IMR-90 (cell line): Measurements from ENCODE around the gene ST3GAL3. TPM values are rescaled to one million over a fixed set of nuclear protein-coding genes. Genes with fewer than 3 reads are reported as not detected.

ENCODE experiments used
- ATAC-seq: fragments of 200-7000 bp; cut with Tn5 transposase; 2 replicates; pipeline ENCODE4 v1.9.1; 2020; ENCODE audit warnings: low read depth, mild to moderate bottlenecking, moderate library complexity
- BruUV-seq: library from RNA; stranded (reverse); fragments of 400-500 nt; replicated peaks from 2 replicates; lab custom pipeline; 2021; lab: Mats Ljungman, UMichigan
- CTCF ChIA-PET: fragments of 300-600 bp; formaldehyde crosslinking; extraction: SDS; loops from one replicate; lab custom pipeline; 2021; ENCODE audit warnings: antibody characterized with exemption; lab: Yijun Ruan, JAX
- POLR2A ChIA-PET: fragments of 300-600 bp; sonication (Branson Sonifier 250); formaldehyde crosslinking; loops from one replicate; lab custom pipeline; 2022; ENCODE audit warnings: antibody characterized with exemption; ENCODE audit not compliant: unreplicated experiment; lab: Charles Lee
- DNase-seq: peaks from one replicate; pipeline ENCODE4 v3.0.0; 2013
- H2AFZ ChIP-seq: replicated peaks from 2 replicates; pipeline ENCODE3; 2013; ENCODE audit warnings: low read length, mild to moderate bottlenecking; ENCODE audit not compliant: poor library complexity
- H2AK5ac ChIP-seq: 2 replicates; pipeline ENCODE4 v1.6.1; 2013; ENCODE audit warnings: low read depth, low read length, inconsistent platforms
- H2AK9ac ChIP-seq: replicated peaks from 2 replicates; pipeline ENCODE3; 2013; ENCODE audit warnings: mild to moderate bottlenecking, low read depth, low read length, moderate library complexity; ENCODE audit not compliant: poor library complexity
- H2BK120ac ChIP-seq: 2 replicates; pipeline ENCODE4 v1.6.1; 2013; ENCODE audit warnings: low read depth, low read length, inconsistent platforms
- H2BK15ac ChIP-seq: 3 replicates; pipeline ENCODE4 v1.6.1; 2013; ENCODE audit warnings: low read depth, low read length, inconsistent platforms
- H2BK20ac ChIP-seq: 2 replicates; pipeline ENCODE4 v1.6.1; 2013; ENCODE audit warnings: low read depth, mild to moderate bottlenecking, inconsistent platforms, low read length, moderate library complexity
- H2BK5ac ChIP-seq: 2 replicates; pipeline ENCODE4 v1.6.1; 2013; ENCODE audit warnings: mild to moderate bottlenecking, low read depth, low read length, inconsistent platforms; ENCODE audit not compliant: poor library complexity, severe bottlenecking
- H3K14ac ChIP-seq: replicated peaks from 2 replicates; pipeline ENCODE4 v1.6.1; 2013; ENCODE audit warnings: low read depth, low read length, inconsistent platforms
- H3K18ac ChIP-seq: 2 replicates; pipeline ENCODE4 v1.6.1; 2013; ENCODE audit warnings: low read depth, low read length, control low read depth
- H3K23ac ChIP-seq: 2 replicates; pipeline ENCODE4 v1.6.1; 2013; ENCODE audit warnings: low read depth, low read length, inconsistent platforms
- H3K27ac ChIP-seq: 2 replicates; pipeline ENCODE4 v1.5.1; 2013; ENCODE audit warnings: mild to moderate bottlenecking, control low read depth, low read length; ENCODE audit not compliant: insufficient read depth
- H3K27me3 ChIP-seq: 2 replicates; pipeline ENCODE4 v1.6.1; 2013; ENCODE audit warnings: low read length; ENCODE audit not compliant: control insufficient read depth, insufficient read depth
- H3K36me3 ChIP-seq: 2 replicates; pipeline ENCODE4 v1.6.1; 2013; ENCODE audit warnings: low read length, mixed read lengths; ENCODE audit not compliant: control insufficient read depth, insufficient read depth
- H3K4ac ChIP-seq: 2 replicates; pipeline ENCODE4 v1.6.1; 2013; ENCODE audit warnings: low read depth, low read length, inconsistent platforms
- H3K4me1 ChIP-seq: 2 replicates; pipeline ENCODE4 v1.6.1; 2013; ENCODE audit warnings: low read length, mixed read lengths; ENCODE audit not compliant: control insufficient read depth, insufficient read depth
- H3K4me2 ChIP-seq: 2 replicates; pipeline ENCODE4 v1.6.1; 2013; ENCODE audit warnings: low read depth, mild to moderate bottlenecking, control low read depth, low read length, moderate library complexity
- H3K4me3 ChIP-seq: 2 replicates; pipeline ENCODE4 v1.5.1; 2013; ENCODE audit warnings: low read depth, mild to moderate bottlenecking, control low read depth, low read length, moderate library complexity; ENCODE audit not compliant: insufficient read depth
- H3K56ac ChIP-seq: 2 replicates; pipeline ENCODE4 v1.6.1; 2013; ENCODE audit warnings: low read length, inconsistent platforms; ENCODE audit not compliant: insufficient read depth; ENCODE audit errors: extremely low read depth
- H3K79me1 ChIP-seq, 2 experiments: 2 replicates each; pipeline ENCODE4 v1.6.1; 2013; ENCODE audit warnings: low read length in 2 of 2, inconsistent platforms in 1 of 2, low read depth in 1 of 2
- H3K9ac ChIP-seq: 2 replicates; pipeline ENCODE4 v1.6.1; 2013; ENCODE audit warnings: low read depth, low read length, control low read depth
- H3K9me1 ChIP-seq: 2 replicates; pipeline ENCODE4 v1.6.1; 2013; ENCODE audit warnings: low read length, inconsistent platforms; ENCODE audit not compliant: insufficient read depth
- H3K9me3 ChIP-seq: 2 replicates; pipeline ENCODE4 v1.6.1; 2013; ENCODE audit warnings: low read length; ENCODE audit not compliant: control insufficient read depth, insufficient read depth
- H4K20me1 ChIP-seq: 2 replicates; pipeline ENCODE4 v1.6.1; 2013; ENCODE audit warnings: low read length, inconsistent platforms; ENCODE audit not compliant: insufficient read depth
- H4K5ac ChIP-seq: 2 replicates; pipeline ENCODE4 v1.6.1; 2013; ENCODE audit warnings: mild to moderate bottlenecking, low read depth, low read length, control low read depth
- H4K8ac ChIP-seq, 2 experiments: 2 replicates each; pipeline ENCODE4 v1.6.1; 2013; ENCODE audit warnings: low read depth in 2 of 2, low read length in 2 of 2, control low read depth in 1 of 2, inconsistent platforms in 1 of 2
- H4K91ac ChIP-seq: 2 replicates; pipeline ENCODE4 v1.6.1; 2013; ENCODE audit warnings: low read depth, low read length, inconsistent platforms; ENCODE audit not compliant: insufficient read depth
- BHLHE40 ChIP-seq: fragments of 150-350 bp; IDR thresholded peaks from 2 replicates; pipeline ENCODE4 v1.6.1; 2016; ENCODE audit warnings: mild to moderate bottlenecking, low read depth, low read length
- CEBPB ChIP-seq: IDR thresholded peaks from 2 replicates; pipeline ENCODE4 v1.6.1; 2012; ENCODE audit warnings: low read depth, low read length, improper control_type of control experiment
- CTCF ChIP-seq: conservative IDR thresholded peaks from 2 replicates; pipeline ENCODE4 v1.5.1; 2012; ENCODE audit warnings: mild to moderate bottlenecking, low read depth, low read length, improper control_type of control experiment
- ELK1 ChIP-seq: fragments of 150-350 bp; IDR thresholded peaks from 2 replicates; pipeline ENCODE4 v1.6.1; 2016; ENCODE audit warnings: low read depth, mild to moderate bottlenecking, low read length, moderate library complexity, borderline replicate concordance
- FOS ChIP-seq: fragments of 150-350 bp; IDR thresholded peaks from 2 replicates; pipeline ENCODE4 v1.6.1; 2016; ENCODE audit warnings: low read depth, low read length
- MAFK ChIP-seq: IDR thresholded peaks from 2 replicates; pipeline ENCODE4 v1.6.1; 2012; ENCODE audit warnings: low read depth, low read length, improper control_type of control experiment
- MAZ ChIP-seq: IDR thresholded peaks from 2 replicates; pipeline ENCODE4 v1.6.1; 2012; ENCODE audit warnings: low read depth, mild to moderate bottlenecking, low read length, improper control_type of control experiment, moderate library complexity, borderline replicate concordance
- MXI1 ChIP-seq: IDR thresholded peaks from 2 replicates; pipeline ENCODE4 v1.6.1; 2012; ENCODE audit warnings: low read depth, mild to moderate bottlenecking, low read length, moderate library complexity, borderline replicate concordance
- POLR2A ChIP-seq: IDR thresholded peaks from 2 replicates; pipeline ENCODE4 v1.6.1; 2012; ENCODE audit warnings: mild to moderate bottlenecking, low read depth, low read length
- RAD21 ChIP-seq: IDR thresholded peaks from 2 replicates; pipeline ENCODE4 v1.6.1; 2012; ENCODE audit warnings: low read length, improper control_type of control experiment
- RCOR1 ChIP-seq: IDR thresholded peaks from 2 replicates; pipeline ENCODE4 v1.6.1; 2012; ENCODE audit warnings: mild to moderate bottlenecking, low read length, improper control_type of control experiment; ENCODE audit not compliant: insufficient replicate concordance
- RFX5 ChIP-seq: IDR thresholded peaks from 2 replicates; pipeline ENCODE4 v1.8.0; 2012; ENCODE audit warnings: low read depth, mild to moderate bottlenecking, low read length, moderate library complexity
- USF2 ChIP-seq: fragments of 150-350 bp; IDR thresholded peaks from 2 replicates; pipeline ENCODE4 v1.6.1; 2017; ENCODE audit warnings: mild to moderate bottlenecking, antibody characterized with exemption, low read length, low read depth
- WGBS, 2 experiments: methylation state at CpG; one replicate each; pipeline versions ENCODE4 v1.1.5 to v1.1.7; 2013; ENCODE audit warnings: missing lambda C conversion rate in 2 of 2; ENCODE audit not compliant: insufficient read length in 1 of 2; ENCODE audit errors: extremely low coverage in 2 of 2; 5-methylcytosine and 5-hydroxymethylcytosine counted together
- dilution Hi-C: fragments of 300-500 bp; cut with HindIII; formaldehyde crosslinking; loops from one replicate; pipeline ENCODE4 v1.14.3; 2018; ENCODE audit warnings: low sequenced_read_pairs; ENCODE audit not compliant: unreplicated experiment
- in situ Hi-C: fragments of 300-500 bp; cut with MboI; formaldehyde crosslinking; loops from 3 replicates; pipeline ENCODE4 v1.14.3; 2019; ENCODE audit warnings: low sequenced_read_pairs, inconsistent platforms, mixed read lengths
- intact Hi-C: fragments of 100-400 bp; cut with micrococcal nuclease; formaldehyde crosslinking; loops from 2 replicates; pipeline ENCODE4 v1.10.0; 2022
- polyA plus RNA-seq, 3 experiments: library from polyadenylated mRNA; depleted of rRNA; stranded (reverse); fragments of >200 nt; gene quantifications; 2 replicates each; pipeline ENCODE4 v1.2.3, GENCODE V29; 2012; ENCODE audit warnings: low replicate concordance in 1 of 3
- total RNA-seq: library from RNA; depleted of rRNA; stranded (reverse); fragments of >200 nt; gene quantifications from 2 replicates; pipeline ENCODE4 v1.2.3, GENCODE V29; 2012

Gene ST3GAL3
- total and polyA plus RNA-seq, 2 of the 4 experiments (the other 2 are of a cell fraction): 12.0 to 14.8 TPM

GRCh38 chr1:43933386-43934100 is 226.2 kb downstream of the ST3GAL3 start, which contains the start of gene ARTN:
Gene ARTN (plus strand): TSS chr1:43933801. CDS start chr1:43935657, 1,856 bp downstream.
- Histone ChIP-seq H2BK5ac (no peak within 1 kb of the TSS), H3K4me1 (peaks cover 10% of the 10 kb centered on the region), H2BK120ac (peak within 1 kb of the TSS; percentile 67), H3K27me3 (no peaks in the 10 kb centered on the region; the same call in 1 of the 2 replicates), H3K4me3 (peak within 1 kb of the TSS; percentile 37), H2AK9ac (peak within 1 kb of the TSS; percentile 73), H3K14ac (peak within 1 kb of the TSS; percentile 53), H3K4ac (peak within 1 kb of the TSS; percentile 81), H2BK20ac (peak within 1 kb of the TSS; percentile 9; the same call in 1 of the 2 replicates), H4K5ac (no peak within 1 kb of the TSS), H3K36me3 (peaks cover 6% of the 10 kb centered on the region; the same call in 1 of the 2 replicates), H3K9ac (no peak within 1 kb of the TSS), H3K27ac (no peak within 1 kb of the TSS), H2BK15ac (peak within 1 kb of the TSS; percentile 8; the same call in 1 of the 3 replicates), H3K23ac (peak within 1 kb of the TSS; percentile 11), H4K20me1 (peaks cover 3% of the 10 kb centered on the region; the same call in 1 of the 2 replicates), H3K79me1 (peaks cover 0 to 8% of the 10 kb centered on the region in 2 experiments; a peak in 1 of 4 replicates), H3K56ac (no peak within 1 kb of the TSS), H4K91ac (peak within 1 kb of the TSS; percentile 4; the same call in 1 of the 2 replicates), H3K18ac (no peak within 1 kb of the TSS), H2AK5ac (peak within 1 kb of the TSS; percentile 23), H3K4me2 (peak within 1 kb of the TSS; percentile 76), H3K9me3 (peaks cover 5% of the 10 kb centered on the region), H4K8ac (peak within 1 kb of the TSS in 1 of 2 experiments; percentile 42; a peak in 1 of 4 replicates), H2AFZ (peak within 1 kb of the TSS; percentile 91), H3K9me1 (peaks cover 6% of the 10 kb centered on the region)
- dilution Hi-C loops: no loop called here
- ATAC-seq: peak; percentile 8; the same call in 1 of the 2 replicates
- POLR2A ChIA-PET: no interaction called here
- BruUV-seq: no TSS peak
- in situ Hi-C loops: loop anchor here (5.0 kb wide), 1 partner anchor 161 kb away; no protein-coding TSS in a partner anchor
- DNase-seq: no peak
- WGBS, 2 experiments: 9% methylated on average over 19 of the region's 42 CpGs; no CpG with 5 or more reads in 1 of the 2 experiments
- intact Hi-C loops: loop anchor here (1.0 to 5.0 kb wide), 4 partner anchors 81 to 404 kb away; no protein-coding TSS in a partner anchor
- CTCF ChIA-PET: interaction anchor here (1.0 to 5.6 kb wide), 8 partner anchors 7 to 379 kb away, joined by 3 to 149 read pairs (median 6); partner anchors contain the start of gene IPO13
- TF ChIP-seq CTCF (no peak), FOS (no peak), CEBPB (no peak), MXI1 (no peak), RAD21 (no peak), MAFK (no peak), BHLHE40 (no peak), POLR2A (no peak), USF2 (no peak), MAZ (no peak), RCOR1 (no peak), ELK1 (no peak), RFX5 (no peak)
